Activated naive CD4-positive, alpha-beta T cell treated with anti-CD3 and anti-CD28 coated beads, Interleukin-2, amount 50 U/mL, for 24 hours (primary cell): Measurements from ENCODE around the gene CDCA4.

Source experiments
- H3K27ac Mint-ChIP-seq: one replicate; pipeline ENCODE4 v1.8.0; 2021; ENCODE audit warnings: mild to moderate bottlenecking, mixed read lengths
- H3K27me3 Mint-ChIP-seq: one replicate; pipeline ENCODE4 v1.8.0; 2021; ENCODE audit warnings: mixed read lengths
- H3K36me3 Mint-ChIP-seq: one replicate; pipeline ENCODE4 v1.8.0; 2021; ENCODE audit warnings: mixed read lengths
- H3K4me1 Mint-ChIP-seq: one replicate; pipeline ENCODE4 v1.8.0; 2021; ENCODE audit warnings: mixed read lengths
- H3K4me3 Mint-ChIP-seq: one replicate; pipeline ENCODE4 v1.8.0; 2021; ENCODE audit warnings: mild to moderate bottlenecking, mixed read lengths
- H3K9me3 Mint-ChIP-seq: one replicate; pipeline ENCODE4 v1.8.0; 2021; ENCODE audit warnings: mixed read lengths

CDCA4 gene

GRCh38 chr14:105014631-105015030, 6.3 kb downstream of the CDCA4 start:
- no peaks in the 10 kb centered on the region for H3K9me3 Mint-ChIP-seq
- peaks cover 2% of the 10 kb centered on the region for H3K36me3 Mint-ChIP-seq
- H3K4me1 Mint-ChIP-seq = peaks cover 61% of the 10 kb centered on the region
- H3K27ac Mint-ChIP-seq = peak overlapping the region; percentile 8
- no peaks in the 10 kb centered on the region for H3K27me3 Mint-ChIP-seq
- no peak overlapping the region for H3K4me3 Mint-ChIP-seq

GRCh38 chr14:105014032-105014431, 6.9 kb downstream of the CDCA4 start:
- H3K9me3 Mint-ChIP-seq = no peaks in the 10 kb centered on the region
- H3K36me3 Mint-ChIP-seq = peaks cover 2% of the 10 kb centered on the region
- peaks cover 55% of the 10 kb centered on the region for H3K4me1 Mint-ChIP-seq
- H3K27ac Mint-ChIP-seq = peak overlapping the region; percentile 8
- H3K4me3 Mint-ChIP-seq = no peak overlapping the region
- H3K27me3 Mint-ChIP-seq = no peaks in the 10 kb centered on the region

- H3K27ac Mint-ChIP-seq = no peak overlapping the region
- H3K27me3 Mint-ChIP-seq = no peaks in the 10 kb centered on the region
- peaks cover 50% of the 10 kb centered on the region for H3K4me1 Mint-ChIP-seq
- no peaks in the 10 kb centered on the region for H3K9me3 Mint-ChIP-seq
- peaks cover 2% of the 10 kb centered on the region for H3K36me3 Mint-ChIP-seq
- H3K4me3 Mint-ChIP-seq = no peak overlapping the region
Observed at GRCh38 chr14:105013150-105013785, 7.6 kb downstream of the CDCA4 start.

- no peak overlapping the region for H3K4me3 Mint-ChIP-seq
- H3K36me3 Mint-ChIP-seq = peaks cover 2% of the 10 kb centered on the region
- H3K4me1 Mint-ChIP-seq = peaks cover 42% of the 10 kb centered on the region
- H3K27ac Mint-ChIP-seq = no peak overlapping the region
- H3K27me3 Mint-ChIP-seq = no peaks in the 10 kb centered on the region
- no peaks in the 10 kb centered on the region for H3K9me3 Mint-ChIP-seq
Observed at GRCh38 chr14:105012171-105012985, 8.5 kb downstream of the CDCA4 start.

GRCh38 chr14:105011312-105011990, 9.4 kb downstream of the CDCA4 start:
- Mint-ChIP-seq H3K27ac (no peak overlapping the region), H3K9me3 (no peaks in the 10 kb centered on the region), H3K4me3 (no peak overlapping the region), H3K4me1 (peaks cover 33% of the 10 kb centered on the region), H3K27me3 (no peaks in the 10 kb centered on the region), H3K36me3 (no peaks in the 10 kb centered on the region)

GRCh38 chr14:105010891-105011291, 10.0 kb downstream of the CDCA4 start:
- Mint-ChIP-seq H3K27me3 (no peaks in the 10 kb centered on the region), H3K9me3 (no peaks in the 10 kb centered on the region), H3K36me3 (no peaks in the 10 kb centered on the region), H3K27ac (no peak overlapping the region), H3K4me3 (no peak overlapping the region), H3K4me1 (peaks cover 27% of the 10 kb centered on the region)

GRCh38 chr14:105010106-105010505, 10.8 kb downstream of the CDCA4 start:
- H3K4me3 Mint-ChIP-seq = no peak overlapping the region
- H3K27ac Mint-ChIP-seq = no peak overlapping the region
- H3K4me1 Mint-ChIP-seq = peaks cover 22% of the 10 kb centered on the region
- H3K27me3 Mint-ChIP-seq = no peaks in the 10 kb centered on the region
- H3K9me3 Mint-ChIP-seq = no peaks in the 10 kb centered on the region
- no peaks in the 10 kb centered on the region for H3K36me3 Mint-ChIP-seq

- Mint-ChIP-seq H3K27me3 (no peaks in the 10 kb centered on the region), H3K36me3 (no peaks in the 10 kb centered on the region), H3K4me1 (no peaks in the 10 kb centered on the region), H3K9me3 (no peaks in the 10 kb centered on the region), H3K4me3 (no peak overlapping the region), H3K27ac (no peak overlapping the region)
Observed at GRCh38 chr14:105007593-105008264, 13.2 kb downstream of the CDCA4 start.

- Mint-ChIP-seq H3K9me3 (no peaks in the 10 kb centered on the region), H3K27ac (no peak overlapping the region), H3K36me3 (no peaks in the 10 kb centered on the region), H3K27me3 (no peaks in the 10 kb centered on the region), H3K4me1 (no peaks in the 10 kb centered on the region), H3K4me3 (no peak overlapping the region)
Observed at GRCh38 chr14:105006831-105007592, 13.9 kb downstream of the CDCA4 start.

- Mint-ChIP-seq H3K4me3 (no peak overlapping the region), H3K4me1 (no peaks in the 10 kb centered on the region), H3K36me3 (no peaks in the 10 kb centered on the region), H3K27me3 (no peaks in the 10 kb centered on the region), H3K27ac (no peak overlapping the region), H3K9me3 (no peaks in the 10 kb centered on the region)
Observed at GRCh38 chr14:105005929-105006830, 14.7 kb downstream of the CDCA4 start.

- no peaks in the 10 kb centered on the region for H3K9me3 Mint-ChIP-seq
- no peak overlapping the region for H3K27ac Mint-ChIP-seq
- H3K36me3 Mint-ChIP-seq = no peaks in the 10 kb centered on the region
- H3K4me1 Mint-ChIP-seq = no peaks in the 10 kb centered on the region
- no peak overlapping the region for H3K4me3 Mint-ChIP-seq
- H3K27me3 Mint-ChIP-seq = no peaks in the 10 kb centered on the region
Observed at GRCh38 chr14:105005329-105005928, 15.5 kb downstream of the CDCA4 start.

- H3K9me3 Mint-ChIP-seq = no peaks in the 10 kb centered on the region
- no peaks in the 10 kb centered on the region for H3K27me3 Mint-ChIP-seq
- H3K36me3 Mint-ChIP-seq = no peaks in the 10 kb centered on the region
Observed at GRCh38 chr14:104999361-104999760, 21.5 kb downstream of the CDCA4 start.

GRCh38 chr14:104998801-104999200, 22.1 kb downstream of the CDCA4 start:
- H3K27ac Mint-ChIP-seq = no peak overlapping the region
- H3K27me3 Mint-ChIP-seq = no peaks in the 10 kb centered on the region
- H3K36me3 Mint-ChIP-seq = no peaks in the 10 kb centered on the region
- no peaks in the 10 kb centered on the region for H3K4me1 Mint-ChIP-seq
- H3K4me3 Mint-ChIP-seq = no peak overlapping the region
- H3K9me3 Mint-ChIP-seq = no peaks in the 10 kb centered on the region

More at GRCh38 chr14:104999361-104999760, 21.5 kb downstream of the CDCA4 start:
- Mint-ChIP-seq H3K4me1 (no peaks in the 10 kb centered on the region), H3K4me3 (no peak overlapping the region), H3K27ac (no peak overlapping the region)

- H3K27ac Mint-ChIP-seq = no peak overlapping the region
- H3K27me3 Mint-ChIP-seq = no peaks in the 10 kb centered on the region
- H3K4me1 Mint-ChIP-seq = no peaks in the 10 kb centered on the region
- H3K4me3 Mint-ChIP-seq = no peak overlapping the region
- H3K36me3 Mint-ChIP-seq = peaks cover 3% of the 10 kb centered on the region
- H3K9me3 Mint-ChIP-seq = no peaks in the 10 kb centered on the region
Observed at GRCh38 chr14:104996483-104996882, 24.4 kb downstream of the CDCA4 start.
